ENCODE results near the gene RNF207.

Gene RNF207

DNA sequence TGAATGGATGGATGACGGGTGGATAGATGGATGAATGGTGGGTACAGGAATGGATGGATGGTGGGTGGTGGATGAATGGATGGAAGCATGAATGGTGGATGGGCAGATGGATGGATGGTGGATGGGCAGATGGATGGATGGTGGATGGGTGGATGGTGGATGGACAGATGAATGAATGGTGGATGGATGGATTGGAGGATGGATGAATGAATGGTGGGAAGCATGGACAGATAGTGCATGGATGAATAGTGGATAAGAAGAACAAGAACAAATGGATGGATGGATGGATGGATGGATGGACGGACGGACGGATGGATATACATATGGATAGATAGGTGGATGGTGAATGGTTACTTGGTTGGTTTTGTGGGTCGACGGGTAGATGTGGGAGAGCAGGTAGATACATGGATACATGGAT lies 30.5 kb upstream of the RNF207 start:
- DNase-seq: no peak

DNA sequence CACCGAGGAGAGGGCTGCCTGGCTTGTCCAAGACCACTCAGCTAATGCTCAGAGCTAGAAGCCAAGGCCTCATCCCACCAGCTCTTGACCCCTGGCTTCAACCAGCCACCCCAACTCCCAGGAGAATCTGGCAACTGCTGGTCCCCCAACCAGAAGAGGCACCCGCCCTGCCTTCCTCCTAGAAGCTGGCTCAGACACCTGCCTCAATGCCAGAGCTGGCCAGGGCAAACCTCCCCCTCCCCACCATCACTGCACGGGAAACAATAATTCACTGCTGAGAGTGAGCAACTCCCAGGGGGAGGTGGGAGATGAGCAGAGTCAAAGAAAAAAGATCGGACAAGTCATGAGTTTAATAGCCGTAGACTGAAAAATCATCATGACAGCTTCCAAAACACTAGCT lies 29.1 kb upstream of the RNF207 start:
- no peak for DNase-seq

DNA sequence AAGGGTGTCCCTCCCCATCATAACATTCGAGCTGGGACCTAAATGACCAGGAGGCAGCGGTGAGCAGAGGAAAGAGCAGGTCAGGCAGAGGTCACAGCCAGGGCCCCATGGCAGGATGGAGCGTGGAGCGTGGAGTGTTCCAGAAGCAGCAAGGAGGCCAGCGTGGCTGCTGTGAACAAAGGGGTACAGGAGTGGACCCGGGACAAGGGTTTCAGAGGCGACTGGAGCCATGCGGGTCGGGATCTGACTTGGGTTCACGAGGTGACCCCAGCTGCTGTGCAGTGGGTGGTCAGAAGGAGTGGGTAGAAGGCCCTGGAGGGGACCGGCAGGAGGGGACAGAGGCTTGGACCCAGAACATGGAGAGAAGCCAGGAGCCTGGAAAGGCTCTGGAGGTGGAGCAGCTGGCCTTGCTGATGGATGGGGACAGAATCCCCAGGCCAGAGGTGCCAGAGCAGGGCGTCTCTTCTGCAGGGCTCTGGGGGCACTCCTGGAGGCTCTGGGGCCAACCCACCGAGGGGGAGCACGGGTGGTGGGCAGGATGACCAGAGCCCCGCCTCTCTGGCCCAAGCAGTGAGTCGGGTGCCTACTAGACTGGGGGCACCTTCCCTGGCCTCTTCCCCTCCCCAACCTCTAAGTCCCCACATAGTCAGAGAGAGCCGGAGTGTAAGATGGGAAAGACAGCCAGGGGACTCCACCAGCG lies 28.1 kb upstream of the RNF207 start:
- DNase-seq: no peak

DNA sequence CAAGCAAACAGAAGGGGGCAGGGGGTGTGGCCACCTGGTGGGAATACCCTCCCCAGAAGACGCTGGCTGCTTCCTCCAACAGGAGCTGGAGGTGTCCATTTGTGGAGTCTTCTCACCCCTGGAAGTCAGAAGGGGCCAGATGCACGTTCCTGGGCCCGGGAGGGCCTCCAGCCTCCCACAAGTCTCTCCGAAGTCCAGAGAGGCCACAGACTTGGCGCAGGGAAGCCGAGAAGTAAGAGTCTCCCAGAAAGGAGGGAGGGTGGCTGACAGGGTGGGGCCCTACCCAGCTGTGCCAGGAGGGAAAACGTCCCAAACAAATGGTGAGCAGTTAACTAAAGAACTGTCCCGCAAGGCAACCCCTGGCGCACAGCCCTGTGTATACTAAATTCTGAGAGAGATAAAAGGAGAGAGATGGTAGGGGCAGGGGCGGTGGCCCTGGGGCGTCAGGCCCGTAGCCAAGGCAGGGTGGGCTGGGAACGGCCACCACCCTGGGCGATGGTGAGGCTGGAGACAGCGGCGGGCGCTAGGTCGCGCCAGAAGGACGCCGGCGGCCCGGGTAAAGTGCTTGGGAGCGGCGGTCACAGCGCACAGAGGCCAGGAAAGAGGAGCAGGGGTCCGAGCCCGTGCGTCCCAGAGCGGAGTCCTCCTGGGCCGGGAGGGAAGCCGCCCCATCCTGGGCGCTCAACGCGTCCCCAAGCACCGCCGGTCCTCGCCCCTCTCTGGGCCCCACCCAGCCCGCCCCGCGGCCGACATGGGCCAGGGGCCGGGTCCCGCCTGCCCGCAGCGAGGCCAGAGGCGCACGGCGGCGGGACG lies 27.0 kb upstream of the RNF207 start:
- DNase-seq: peak in 1 of 2 experiments; percentile 14

DNA sequence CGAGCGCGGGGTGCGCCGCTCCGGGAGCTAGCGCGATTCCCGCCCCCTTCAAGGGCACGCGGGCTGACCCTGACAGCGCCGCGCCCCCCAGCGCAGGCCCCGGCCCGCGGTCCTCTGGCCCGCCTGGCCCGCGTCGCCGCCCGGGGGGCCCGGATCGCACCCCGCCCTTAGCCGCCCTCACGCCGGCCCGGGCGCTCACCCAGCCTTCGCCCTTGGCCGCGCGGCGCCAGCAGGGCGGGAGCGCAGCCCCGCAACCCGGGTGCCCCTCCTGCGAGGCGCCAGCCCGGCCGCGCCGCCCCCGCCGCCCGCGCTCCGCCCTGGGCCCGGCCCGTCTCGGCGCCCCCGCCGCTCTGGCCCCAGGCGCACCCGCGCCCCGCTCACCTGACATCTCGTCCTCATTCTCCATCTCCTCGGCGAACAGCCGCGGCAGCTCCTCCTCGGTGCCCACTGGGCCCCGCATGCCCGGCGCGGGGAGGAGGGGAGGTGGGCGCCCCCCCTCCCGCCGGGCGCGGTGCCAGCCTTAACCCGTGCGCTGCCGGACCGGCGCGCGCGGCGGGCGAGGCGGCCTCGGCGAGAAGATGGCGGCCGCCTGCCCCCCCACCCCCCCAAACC lies 26.2 kb upstream of the RNF207 start:
- DNase-seq: no peak

DNA sequence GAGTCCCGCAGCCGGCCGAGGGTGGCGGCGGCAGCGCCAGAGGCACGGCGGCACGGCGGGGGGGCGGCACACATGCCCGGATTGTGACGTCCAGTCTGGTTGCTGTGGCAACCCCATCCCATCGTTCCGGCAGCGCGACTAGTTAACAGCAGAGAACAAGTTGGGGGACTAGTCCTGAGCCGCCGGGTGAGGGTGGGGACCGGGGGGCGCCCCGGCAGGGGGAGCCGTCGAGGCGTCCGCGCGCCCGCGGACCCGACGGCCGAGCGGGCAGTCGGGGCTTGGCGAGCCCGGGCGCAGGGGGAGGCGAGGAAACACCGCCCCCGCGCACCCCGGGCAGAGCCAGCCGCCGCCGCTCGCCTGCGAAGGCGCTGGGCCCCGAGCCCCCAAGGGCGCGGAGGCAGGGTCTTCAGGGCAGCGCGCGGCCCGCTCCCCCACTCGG lies 25.6 kb upstream of the RNF207 start, which contains the start of gene CHD5:
TSS of gene CHD5 (minus strand) at position 54 of the 439 bp plus-strand sequence. CDS start 298 bp downstream, outside the sequence.
- peak; percentile 53 to 57 for DNase-seq

DNA sequence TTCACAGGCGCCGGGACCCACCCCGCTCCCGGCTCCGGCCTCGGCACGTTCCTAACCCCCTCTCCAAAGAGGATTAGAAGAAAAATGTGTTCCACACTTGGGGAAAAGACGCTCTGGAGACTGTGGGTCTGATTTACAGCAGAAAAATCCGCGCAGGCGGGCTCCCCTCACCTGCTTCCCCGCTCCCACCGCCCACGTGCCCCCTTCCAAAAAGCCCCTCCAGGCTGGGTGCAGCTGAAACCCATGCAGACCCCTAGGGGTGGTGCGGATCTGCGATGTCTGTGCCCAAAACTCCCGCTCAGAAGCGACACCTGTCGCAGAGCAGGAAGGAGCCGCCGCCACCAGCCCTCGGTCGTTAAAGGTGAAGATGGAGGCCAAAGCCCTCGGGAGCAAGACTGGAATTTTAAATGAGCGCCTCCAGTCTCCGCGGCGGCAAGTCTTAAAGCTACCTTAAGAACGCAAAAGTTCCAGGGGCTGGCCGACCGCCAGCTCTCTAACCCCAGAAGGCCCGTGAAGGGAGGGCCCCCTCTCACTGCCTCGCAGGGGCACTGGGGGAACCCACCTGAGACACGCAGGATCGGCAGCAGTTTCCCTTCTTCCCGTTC lies 25.1 kb upstream of the RNF207 start:
- DNase-seq: no peak

DNA sequence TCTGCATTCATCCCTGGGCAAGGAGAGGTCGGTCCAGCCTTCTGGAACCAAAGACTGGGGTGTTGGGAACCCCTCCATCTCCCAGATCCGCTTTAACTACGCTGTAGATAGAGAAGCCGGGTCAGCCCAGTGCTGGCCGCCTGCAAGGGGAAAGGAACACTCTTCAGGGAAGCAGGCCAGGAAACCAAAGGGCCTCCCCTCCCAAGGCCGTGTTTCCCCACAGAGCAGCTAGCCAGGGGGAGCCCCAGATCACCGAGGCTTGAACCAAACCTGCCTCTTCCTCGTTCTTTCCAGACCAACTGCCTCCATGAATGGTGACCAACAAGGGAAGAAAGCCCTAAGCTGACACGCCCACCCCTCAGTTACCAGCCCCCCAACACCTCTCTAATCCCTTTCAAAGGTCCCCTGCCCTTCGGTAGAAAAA lies 24.6 kb upstream of the RNF207 start:
- DNase-seq: no peak

DNA sequence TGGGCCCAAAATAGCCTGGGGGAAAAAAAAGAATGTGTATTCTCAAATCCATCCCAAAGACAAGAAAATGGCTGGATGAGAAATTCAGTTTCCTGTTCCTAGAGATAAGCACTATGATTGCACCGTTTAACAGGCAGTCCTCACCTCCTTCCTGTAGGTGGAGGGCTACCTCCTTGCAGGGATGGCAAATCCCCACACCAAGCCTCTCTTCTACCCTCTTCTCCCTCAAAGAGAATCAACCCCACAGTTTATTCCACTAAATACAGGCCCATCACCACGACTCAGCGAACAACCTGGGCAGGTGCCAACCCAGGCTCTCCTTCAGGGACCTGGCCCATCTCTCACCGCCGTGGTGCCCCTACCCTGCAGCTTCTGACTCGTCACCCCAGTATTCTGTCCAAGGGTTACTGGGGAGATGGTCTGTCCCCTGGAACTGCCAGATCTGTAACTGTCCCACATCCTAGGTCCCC lies 22.4 kb upstream of the RNF207 start:
- no peak for DNase-seq

DNA sequence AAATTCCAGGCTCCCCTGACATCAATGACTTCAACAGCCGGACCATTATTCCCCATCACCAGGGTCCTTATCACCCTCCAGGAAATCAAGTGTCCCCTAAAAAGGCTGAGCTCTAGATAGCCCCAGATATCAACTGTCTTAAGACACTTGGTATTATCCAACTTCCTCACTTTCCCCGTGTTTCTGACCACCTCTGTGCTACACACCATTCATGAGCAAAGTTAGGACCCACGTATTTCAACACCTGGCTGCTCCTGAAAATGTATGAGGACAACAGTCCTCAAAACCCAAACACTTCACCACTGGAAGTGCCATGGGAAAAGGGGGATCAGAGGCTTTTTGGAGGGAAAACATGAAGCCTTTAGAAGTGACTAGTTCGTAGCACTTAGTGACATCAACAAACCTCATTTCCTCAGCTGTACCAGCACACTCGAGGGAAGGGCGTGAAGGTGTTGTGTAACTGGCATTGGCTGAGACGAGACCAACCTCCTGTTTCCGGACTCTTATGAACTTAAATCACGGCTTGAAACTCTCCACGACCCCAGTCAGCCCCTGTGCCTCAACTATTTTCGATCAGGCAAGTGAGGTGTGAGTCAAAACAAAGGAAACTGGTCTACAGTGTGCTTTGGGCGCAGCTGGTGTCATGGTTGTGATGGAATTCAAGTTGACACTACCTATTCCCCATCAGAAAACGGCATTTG lies 21.7 kb upstream of the RNF207 start:
- DNase-seq: no peak

DNA sequence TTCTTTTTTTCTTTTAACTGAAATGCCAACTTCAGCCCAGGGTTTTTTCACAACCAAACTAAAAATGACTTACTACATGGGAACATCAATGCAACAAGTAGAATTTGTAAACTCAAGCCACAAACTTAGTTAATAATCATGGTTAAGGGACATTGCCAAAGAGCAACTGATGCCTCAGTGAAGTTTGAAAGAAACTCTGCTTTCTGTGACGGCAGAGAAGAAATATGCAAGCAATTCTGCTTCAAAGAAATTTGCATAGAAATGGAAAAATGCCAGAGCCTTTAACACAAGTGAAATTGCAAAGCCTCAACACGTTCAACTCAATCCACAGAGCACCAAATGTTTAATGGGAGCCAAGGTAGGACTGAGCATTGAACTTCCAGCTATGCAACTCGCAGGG lies 20.8 kb upstream of the RNF207 start:
- no peak for DNase-seq

DNA sequence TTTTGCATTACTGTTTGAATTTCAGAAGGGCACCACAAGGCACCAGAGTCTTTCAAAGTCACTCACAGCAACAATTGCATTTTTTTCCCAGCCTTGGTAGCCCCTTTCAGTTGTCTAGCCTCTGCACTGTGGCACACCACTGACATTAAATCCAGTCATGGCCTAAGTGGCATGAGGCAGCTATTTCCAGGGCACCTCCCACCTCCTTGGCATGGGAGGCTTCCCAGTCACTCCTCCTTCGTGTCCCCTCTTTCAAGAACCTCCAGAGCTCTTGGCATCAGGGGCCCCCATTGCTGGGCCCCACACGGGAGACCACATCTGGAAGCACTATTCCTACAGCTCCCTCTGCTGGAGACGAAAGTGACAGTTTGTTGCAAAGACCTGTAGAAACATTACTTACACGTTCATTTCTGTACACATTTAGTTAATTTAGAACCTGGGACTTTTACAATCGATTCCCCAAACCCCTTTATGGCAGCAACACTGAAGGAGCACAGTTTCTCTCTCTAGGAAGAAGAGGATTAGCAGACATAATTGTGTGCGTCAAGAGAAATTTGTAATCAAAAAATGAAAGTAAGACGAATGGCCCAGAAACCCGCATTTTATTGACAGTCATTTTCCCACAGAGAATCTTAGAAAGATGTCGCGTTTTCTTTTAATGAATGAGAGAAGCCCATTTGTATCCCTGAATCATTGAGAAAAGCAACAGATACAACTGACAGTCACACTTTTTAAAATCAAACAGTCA lies 20.1 kb upstream of the RNF207 start:
- peak in 1 of 2 experiments; percentile 21 for DNase-seq

DNA sequence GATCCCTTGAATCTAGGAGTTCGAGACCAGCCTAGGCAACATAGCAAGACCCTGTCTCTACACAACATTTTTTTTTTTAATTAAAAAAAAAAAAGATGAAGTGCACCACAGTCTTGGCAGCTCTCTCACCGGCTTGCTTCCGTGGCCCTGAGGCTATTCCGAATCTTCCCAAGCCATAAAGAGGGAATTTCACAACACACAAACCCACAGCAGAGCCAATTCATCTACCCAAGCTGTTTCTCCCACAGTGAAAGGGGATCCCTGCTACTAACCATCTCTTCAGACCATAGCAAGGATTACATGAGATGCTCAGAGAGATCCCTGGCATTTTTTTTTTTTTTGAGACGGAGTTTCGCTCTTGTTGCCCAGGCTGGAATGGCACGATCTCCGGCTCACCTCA lies 17.5 kb upstream of the RNF207 start:
- no peak for DNase-seq

DNA sequence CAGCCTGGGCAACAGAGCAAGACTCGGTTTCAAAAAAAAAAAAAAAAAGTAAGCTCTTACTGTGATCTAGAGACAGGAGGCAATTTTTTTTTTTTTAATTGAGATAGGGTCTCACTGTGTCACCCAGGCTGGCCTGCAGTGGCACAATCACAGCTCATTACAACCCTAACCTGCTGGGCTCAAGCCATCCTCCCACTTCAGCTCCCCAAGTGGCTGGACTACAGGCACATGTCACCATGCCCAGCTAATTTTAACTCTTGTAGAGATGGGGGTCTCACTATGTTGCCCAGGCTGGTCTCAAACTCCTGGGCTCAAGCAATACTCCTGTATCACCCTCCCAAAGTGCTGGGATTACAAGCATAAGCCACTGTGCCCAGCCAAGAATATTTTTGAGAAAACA lies 14.0 kb upstream of the RNF207 start:
- DNase-seq: no peak

DNA sequence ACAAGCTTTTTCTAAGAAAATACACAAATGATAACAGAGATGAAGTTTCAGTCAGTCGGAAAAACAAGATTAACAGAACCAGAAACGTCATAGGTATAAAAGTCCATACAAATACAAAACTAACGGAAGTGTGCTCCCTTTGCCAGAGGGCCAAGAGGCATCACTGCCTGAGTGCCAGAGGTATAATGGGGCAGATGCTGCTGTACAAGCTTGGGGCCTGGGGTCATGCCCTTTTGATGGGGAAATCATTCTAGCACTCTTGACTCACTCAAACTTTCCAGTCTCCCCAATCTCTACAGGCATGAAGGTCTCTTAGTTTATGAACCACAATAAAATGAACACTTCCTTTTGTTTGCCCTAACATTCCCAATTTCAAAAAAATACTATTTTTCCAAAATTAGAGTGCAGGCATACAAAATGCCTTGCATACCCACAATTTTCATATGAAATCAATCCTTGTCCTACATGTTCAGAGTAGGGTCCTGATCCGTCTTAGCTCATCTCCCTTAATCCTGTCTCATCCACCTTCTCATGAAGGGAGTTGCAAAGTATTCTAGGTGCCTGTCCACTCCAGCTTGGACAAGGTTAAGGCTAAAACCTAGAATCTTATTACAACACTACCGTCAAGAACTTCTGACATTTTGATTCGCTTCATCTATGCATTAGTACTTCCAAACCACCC lies 8.0 kb upstream of the RNF207 start:
- no peak for DNase-seq

DNA sequence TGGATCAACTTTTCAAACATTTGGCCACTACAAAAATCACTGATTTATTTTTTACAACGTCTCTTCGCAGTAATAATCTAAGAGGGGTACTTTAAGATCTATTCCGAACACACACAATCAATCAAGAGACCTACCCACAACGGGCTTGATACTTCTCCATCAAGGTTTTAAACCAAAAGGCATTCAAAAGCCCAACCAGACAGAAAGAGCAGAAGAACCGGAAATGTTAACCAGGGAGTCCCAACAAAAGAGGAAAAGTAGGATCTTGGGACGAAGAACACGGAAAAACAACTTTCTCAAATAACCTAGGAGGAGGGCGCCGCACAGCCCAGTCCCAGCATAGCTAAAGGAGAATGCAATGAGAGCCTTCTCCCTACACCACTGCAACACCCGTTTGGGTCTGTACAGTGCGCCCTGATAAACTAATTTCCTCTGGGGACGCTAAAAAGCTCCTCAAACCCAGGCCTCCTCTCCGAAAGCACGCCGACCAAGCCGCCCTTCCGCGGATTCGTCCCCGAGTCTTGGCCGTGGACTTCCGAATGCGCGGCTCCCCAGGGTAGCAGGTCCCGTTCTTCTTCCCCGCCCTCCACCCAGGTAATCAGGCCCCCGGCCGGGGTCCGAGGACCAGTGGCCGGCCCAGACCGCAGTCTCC lies 7.1 kb upstream of the RNF207 start:
- no peak for DNase-seq

DNA sequence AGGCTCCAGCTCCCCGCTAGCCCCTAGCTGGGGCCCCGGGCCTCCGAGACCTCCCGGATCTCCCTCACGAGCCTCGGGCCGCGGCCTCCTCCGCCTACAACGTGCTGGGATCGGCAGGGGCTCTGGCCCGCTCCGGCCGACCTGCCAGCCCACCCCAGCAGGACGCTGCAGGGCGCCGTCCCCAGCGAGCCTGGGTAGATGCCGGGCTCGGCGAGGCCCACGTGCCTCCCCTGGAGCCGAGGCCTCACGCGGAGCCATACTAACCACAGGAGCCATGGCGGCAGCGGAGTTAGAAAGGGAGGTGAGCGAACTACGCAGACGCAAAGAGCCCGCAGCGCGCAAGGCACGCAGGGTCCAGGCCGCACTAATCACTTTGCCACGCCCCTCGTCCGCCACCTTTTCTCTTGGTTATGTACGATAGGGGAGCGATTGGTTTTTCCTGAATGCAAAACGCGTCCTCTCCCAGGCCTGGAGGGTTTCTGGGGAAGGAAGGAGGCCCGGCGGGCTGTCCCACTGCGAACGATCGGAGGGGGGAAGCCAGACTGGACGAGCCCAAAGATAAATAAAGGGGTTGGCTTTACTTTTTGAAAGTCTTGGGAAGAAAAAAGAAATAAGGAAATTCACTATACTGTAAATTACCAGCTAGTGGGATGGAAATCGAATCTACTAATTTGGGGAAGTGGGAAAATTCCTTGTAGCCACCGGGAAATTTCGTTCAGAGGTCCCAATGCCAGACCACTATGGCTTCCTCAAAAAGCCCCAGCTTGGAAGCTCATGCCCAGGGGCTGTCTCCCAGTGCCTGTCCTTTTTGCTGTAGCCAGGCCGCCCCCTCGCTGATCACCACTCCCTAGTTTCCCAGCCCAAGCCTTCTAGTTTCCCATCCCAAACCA lies 6.4 kb upstream of the RNF207 start, which contains the start of gene RPL22:
TSS of gene RPL22 (minus strand) at position 298 of the 890 bp plus-strand sequence. CDS start at position 276, 22 bp downstream.
- DNase-seq: peak; percentile 98 to 99

DNA sequence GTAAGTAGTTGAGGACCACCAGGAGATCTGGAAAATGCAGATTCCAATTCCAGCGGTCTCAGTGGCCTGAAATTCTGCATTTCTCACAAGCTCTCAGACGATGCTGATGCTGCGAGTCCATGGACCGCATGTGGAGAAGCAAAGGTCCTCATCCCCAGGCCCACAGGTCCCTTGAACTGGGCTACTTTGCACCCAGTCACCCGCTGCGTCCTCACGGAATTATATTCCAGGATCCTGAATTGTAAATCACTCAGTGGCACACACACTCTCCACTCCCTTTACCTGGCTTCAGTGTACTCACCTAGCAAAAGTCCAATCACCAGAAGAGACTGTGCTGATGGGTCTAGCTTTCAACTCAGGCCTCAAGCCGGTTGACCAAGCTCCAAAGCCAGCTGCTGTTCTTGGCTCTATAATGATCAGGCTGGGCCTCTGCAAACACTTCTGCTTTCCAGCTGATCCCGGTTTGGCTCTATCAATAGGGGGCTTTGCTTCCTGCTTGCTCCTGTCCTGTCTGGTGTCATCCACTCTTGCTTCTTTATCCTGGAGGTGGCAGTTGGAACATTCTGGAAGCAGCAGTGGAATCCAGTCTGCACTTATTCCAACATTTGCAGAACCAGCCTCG lies 5.6 kb upstream of the RNF207 start:
- no peak for DNase-seq

DNA sequence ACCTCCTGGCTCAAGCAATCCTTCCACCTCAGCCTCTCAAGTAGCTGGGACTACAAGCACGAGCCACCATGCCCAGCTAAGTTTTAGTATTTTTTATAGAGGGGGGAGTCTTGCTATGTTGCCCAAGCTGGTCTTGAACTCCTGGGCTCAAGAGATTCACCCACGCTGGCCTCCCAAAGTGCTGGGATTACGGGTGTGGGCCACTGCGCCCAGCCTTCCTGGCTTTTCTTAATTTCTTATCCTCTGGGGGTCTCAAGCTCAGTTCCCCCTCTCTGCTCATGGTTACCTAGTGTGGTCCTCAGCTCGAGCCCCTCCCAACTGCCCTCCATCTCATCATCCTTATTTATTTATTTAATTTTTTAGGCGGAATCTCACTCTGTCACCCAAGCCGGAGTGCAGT lies 3.7 kb upstream of the RNF207 start:
- DNase-seq: no peak
